ENCODE measurements around the gene HYPK. TPM values are rescaled to one million over a fixed set of nuclear protein-coding genes. Genes with fewer than 3 reads are reported as not detected.
"Not testable (repeated sequence)": the region's sequence is repeated elsewhere in the genome, so short reads cannot be mapped to it uniquely, and the experiment has no call there.

The HYPK gene
- total RNA-seq, 1 donor from 2014 or later = 12.3 TPM

DNA sequence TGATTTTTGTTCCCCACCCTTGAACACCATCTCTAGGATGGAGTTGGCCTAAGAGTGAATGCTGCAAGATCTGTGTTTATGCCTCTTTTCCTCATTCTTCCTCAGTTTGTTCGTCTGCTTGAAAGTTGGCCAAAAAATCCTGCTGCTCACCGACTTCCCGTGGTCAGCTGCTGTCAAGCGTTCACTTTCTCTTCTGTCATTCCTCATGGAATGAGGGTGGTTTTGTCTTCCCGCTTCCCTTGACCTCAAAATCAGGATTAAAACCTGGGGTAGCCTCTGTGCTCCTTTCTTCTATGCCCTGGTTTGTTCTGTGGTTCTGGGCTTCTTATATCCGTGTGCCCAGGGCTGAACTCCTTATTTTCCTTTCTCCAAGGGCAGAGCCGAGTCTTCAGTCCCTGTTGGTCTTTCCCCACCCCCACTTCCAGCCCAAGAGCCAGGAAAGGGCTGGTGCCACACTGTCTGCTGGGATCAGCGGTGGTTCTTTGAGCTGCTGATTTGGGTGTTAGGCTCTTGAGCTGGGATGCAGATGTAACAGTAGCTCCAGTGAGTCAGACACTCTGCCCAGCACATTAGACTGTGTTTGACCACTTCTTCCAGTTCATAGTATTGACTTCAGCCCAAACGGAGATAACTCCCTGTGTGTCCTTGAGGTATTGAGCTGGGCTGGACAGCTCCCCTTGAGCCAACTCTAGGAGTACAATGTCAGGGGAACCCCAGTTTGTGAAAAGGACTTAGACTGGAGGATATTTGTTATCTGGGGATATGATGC is 5.9 kb upstream of the HYPK start:
- intact Hi-C loops (cut with micrococcal nuclease) = no loop called here
- DNase-seq = no peak
- no peak for ATAC-seq

DNA sequence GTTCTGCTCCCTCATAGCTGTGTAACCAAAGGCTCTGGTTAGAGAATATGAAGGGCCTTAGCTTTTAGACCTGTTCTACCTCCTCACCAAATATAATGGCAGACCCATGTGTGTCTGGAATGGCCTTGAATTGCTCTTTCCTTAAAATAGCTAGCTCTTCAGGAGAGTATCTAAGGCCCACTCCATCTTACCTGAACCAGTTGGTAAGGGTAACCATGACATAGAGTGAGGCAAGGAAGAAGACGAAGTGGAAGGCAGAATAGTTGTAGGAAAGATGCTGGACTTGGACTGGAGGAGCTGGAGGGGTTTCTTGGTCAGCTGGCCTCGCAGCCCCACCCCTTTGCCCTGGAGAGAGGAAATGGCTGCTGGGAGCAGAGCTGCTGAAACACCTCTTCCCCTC is 5.2 kb upstream of the HYPK start:
- DNase-seq (no peak), ATAC-seq (no peak)
- intact Hi-C loops (cut with micrococcal nuclease) = no loop called here

DNA sequence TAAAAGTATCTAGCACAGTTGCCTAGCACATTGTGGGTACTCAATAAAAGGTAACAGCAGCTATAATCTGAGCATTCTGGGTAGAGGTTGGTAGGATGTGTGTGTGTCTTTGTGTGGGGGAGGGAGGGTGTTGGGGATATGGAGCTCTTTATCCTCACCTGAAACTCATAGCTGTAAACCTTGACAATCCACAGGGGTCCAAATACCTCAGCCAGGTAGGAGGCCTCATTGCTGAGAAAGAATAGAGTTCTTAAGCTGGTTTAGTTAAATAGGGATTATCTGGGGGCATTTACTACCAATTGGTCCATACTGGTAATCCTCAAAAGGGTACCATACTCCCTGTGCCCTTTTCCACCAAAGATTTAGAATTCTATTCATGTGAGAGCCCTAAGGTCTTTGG is 4.4 kb upstream of the HYPK start:
- intact Hi-C loops (cut with micrococcal nuclease) = no loop called here
- DNase-seq = no peak
- ATAC-seq = no peak

DNA sequence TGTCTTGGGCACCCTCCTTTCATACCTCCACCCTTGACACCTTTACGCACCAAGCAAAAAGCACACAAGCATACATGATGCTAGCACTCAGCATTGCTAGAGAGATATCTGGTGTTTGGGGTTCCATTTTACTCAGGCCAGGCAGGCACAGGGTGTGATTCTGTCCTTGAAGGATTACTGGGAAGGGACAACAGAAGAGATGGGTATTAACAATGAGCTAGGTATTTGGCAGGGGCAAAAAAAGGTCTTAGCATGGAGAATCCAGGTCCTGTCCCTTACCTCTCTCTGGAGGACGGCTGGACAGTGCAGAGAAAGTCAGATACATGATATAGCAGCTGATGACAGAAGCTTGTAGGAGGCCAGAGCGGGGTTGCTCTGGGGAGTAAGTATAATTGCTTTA is 3.8 kb upstream of the HYPK start:
- ATAC-seq = no peak
- intact Hi-C loops (cut with micrococcal nuclease) = no loop called here
- DNase-seq = no peak

DNA sequence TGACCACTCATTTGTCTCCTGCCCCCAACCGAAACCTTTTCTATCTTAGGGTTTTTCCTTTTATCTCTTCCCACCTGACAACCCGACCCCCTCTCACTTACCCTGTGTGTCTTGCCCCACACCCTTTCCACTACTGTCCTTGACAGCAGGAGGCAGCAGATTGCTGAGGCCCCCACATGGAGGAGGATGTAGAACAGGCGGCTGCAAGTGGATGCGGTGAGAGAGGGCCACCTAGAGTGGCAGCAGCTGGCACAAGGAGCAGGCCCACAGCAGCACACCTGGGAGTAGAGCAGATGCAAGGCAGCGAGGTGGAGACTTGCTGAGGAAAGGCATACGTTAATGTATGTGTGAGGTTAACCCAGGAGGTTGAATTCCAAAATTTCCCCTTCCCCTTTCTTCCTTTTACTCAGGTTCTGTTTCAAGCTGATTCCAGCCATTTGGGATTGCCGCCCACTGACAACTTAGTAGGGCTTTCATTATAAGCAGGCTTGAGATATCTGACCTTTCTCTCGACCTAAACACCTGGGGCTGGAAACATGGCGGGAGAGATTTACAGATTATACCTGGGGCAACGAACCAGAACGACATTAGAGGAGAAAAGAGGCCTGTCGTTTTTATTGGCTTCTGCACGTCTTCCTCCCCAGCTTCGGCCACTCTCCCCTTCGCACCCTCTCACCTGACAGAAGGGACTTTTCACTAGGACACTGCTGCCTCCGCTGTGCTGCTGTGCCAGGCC is 1.0 kb upstream of the HYPK start:
- ATAC-seq (no peak), DNase-seq (no peak)
- intact Hi-C loops (cut with micrococcal nuclease) = no loop called here

DNA sequence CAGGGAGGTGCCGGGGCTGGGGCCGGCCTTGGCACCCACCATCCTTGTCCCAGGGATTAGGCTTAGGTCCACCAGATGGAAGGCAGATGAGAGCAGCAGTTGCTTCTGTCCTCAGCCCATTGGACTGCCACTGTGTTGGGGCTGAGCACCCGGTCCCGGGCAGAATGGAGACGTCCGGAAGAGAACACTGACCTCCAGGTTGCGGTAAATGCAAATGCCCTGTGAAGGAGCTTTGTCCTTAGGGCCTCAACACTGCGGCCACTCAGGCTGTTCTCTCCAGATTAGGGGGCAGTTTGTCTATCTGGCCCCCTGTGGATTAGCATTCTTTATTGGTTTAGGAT is 484 bp upstream of the HYPK start, which contains the start of gene SERINC4:
TSS of gene SERINC4 (minus strand) at position 276 of the 341 bp plus-strand sequence. CDS start at position 42, 234 bp downstream.
- ATAC-seq (peak; percentile 5), DNase-seq (no peak)
- intact Hi-C loops (cut with micrococcal nuclease) = no loop called here

DNA sequence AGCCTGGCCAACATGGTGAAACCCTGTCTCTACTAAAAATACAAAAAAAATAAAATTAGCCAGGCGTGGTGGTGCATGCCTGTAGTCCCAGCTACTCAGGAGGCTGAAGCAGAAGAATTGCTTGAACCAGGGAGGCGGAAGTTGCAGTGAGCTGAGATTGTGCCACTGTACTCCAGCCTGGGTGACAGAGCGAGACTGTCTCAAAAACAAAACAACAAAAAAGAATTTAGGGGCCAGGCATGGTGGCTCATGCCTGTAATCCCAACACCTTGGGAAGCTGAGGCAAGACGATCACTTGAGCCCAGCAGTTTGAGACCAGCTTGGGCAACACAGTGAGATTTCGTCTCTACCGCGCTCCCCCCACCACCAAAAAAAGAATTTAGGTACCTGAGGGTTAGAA is 2.3 kb downstream of the HYPK start:
- intact Hi-C loops (cut with micrococcal nuclease); ATAC-seq; DNase-seq: not testable (repeated sequence)

DNA sequence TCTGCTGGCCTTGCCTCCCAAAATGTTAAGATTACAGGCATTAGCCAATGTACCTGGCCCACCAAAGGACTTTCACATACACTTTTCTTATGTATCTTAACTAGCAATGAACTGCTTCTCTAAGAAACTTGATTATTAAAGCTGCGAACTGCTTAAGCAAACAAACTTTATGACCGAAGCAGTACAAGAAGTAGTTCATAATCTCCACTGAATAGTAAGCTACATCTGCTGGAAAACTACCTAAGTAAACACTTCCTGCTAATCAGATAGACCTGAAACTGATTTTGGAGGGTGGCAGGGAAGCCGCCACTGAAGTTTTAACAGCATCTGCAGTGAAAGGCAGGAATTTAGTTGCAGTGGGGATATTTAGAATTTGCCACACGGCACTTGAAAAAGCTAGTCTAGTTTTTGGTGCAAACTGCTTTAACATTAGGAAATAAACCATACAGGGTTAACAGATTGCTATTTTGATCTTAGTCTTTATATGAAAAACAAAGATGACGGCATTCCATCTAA is 8.1 kb downstream of the HYPK start:
- intact Hi-C loops (cut with micrococcal nuclease) = no loop called here
- DNase-seq = no peak
- no peak for ATAC-seq

DNA sequence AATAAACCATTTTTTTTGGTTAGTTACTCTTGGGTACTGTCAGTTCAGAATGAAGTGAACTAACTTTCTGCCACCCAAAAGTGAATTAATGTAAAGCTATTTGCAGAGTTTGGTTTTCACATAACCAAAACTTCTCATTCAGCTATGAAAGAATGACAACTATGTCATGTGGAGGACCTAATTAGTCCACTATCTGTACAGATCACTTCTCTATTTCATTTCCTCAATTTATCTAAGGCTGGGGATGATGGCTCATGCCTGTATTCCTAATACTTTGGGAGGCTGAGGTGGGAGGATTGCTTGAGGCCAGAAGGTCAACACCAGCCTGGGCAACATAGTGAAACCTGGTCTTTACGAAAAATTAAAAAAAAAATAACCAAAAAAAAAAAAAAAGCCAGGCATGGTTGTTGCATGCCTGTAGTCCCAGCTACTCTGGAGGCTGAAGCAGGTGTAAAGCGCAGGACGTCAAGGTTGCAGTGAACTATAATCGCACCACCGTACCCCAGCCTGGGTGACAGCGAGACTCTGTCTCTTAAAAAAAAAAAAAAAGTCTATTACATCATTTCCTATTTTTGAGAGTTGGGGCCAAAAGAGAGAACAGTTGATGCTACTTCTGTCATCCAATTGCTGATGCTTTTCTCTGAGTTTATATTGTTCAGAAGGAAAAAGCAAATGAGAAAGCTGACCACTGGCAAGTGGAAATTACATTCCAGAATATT is 8.7 kb downstream of the HYPK start:
- no peak for ATAC-seq
- intact Hi-C loops (cut with micrococcal nuclease) = no loop called here
- no peak for DNase-seq

DNA sequence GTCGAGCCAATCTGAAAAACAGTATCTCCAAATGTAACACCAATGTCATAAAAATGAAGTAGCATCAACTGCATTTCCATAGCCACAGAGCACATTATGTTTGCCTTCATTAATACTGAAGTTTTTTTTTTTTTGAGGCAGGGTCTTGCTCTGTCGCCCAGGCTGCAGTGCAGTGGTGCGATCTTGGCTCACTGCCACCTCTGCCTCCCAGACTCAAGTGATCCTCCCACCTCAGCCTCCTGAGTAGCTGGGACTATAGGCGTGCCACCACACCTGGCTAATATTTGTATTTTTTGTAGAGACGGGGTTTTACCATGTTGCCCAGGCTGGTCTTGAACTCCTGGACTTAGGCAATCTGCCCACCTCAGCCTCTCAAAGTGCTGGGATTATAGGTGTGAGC is 14.7 kb downstream of the HYPK start:
- intact Hi-C loops (cut with micrococcal nuclease); ATAC-seq; DNase-seq: not testable (repeated sequence)

DNA sequence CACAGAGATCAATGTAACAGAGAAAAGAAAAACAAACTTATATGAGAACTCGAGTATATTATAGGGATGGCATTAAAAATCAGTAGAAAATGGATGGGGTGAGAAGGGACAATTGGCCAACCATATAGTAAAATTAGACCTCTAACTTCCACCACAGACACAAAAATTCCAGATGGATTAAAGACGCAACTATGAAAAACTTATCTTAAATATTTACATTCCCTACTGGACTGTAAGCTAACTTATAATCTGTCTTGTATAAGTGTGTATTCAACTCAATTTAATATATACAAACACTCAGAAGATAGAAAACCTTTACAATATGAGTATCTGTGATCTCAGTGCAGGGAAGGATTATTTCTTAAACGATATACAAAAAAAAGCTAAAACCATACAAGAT is 21.1 kb downstream of the HYPK start:
- no peak for ATAC-seq

DNA sequence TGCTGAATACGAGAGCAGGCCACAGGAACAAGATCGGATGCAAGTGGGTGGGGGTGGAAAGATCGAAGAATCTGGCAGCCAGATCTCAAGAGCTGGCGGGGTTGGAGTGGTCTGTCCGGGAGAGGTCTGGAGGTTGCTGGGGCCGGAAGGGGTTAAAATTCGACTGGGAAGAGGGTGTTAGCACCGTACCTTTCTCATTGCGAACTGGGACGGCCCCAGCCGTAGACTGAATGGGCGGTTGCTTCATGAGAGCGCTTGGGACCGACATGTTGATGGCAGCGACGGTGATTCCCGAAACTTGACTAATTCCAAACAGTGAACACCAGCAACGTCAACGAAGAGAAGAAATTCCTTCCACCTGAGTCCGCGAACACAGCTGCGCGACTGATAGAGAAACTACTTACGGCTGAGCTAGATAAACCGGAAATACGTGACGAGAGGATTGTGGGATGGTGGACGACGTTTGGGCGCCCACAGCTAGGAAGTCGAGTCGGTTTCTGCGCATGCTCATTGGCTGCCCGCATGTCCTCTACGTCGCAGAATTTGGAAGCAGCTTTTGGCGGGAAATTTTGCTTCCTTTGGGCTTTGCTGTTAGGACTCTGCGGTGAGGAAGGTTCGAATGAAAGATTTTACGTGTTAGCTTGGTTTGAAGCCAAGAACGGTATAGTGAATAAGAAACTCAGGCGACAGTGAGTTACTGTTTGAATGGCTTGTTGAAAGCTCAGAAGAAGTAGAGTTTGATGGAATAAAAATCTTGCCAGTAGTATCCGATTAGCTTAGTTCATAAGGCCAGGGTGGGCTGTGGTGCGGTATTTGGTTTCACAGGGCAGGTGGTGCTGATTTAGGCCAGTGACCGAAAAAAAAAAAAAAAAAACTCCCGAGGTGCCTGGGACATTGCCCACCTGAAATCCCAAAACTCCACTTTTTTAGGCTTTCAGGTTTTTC is 24.2 kb downstream of the HYPK start, which contains the start of gene MFAP1:
TSS of gene MFAP1 (minus strand) at position 389 of the 945 bp plus-strand sequence. CDS start at position 268, 121 bp downstream.
- ATAC-seq (peak; percentile 96), DNase-seq (peak; percentile 94)
- intact Hi-C loops (cut with micrococcal nuclease) = no loop called here

More for the DNA sequence above, 21.1 kb downstream of the HYPK start:
- no peak for DNase-seq
- intact Hi-C loops (cut with micrococcal nuclease) = no loop called here

DNA sequence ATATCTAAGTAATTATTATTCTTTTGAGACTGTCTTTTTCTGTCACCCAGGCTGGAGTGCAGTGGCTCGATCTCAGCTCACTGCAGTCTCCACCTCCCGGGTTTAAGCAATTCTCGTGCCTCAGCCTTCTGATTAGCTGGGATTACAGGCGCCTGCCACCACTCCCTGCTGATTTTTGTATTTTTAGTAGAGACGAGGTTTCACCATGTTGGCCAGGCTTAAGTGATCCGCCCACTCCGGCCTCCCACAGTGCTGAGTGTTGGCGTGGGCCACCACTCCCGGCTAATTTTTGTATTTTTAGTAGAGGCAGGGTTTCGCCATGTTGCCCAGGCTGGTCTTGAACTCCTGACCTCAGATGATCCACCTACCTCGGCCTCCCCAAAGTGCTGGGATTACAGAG is 24.9 kb downstream of the HYPK start:
- DNase-seq; intact Hi-C loops (cut with micrococcal nuclease): not testable (repeated sequence)

DNA sequence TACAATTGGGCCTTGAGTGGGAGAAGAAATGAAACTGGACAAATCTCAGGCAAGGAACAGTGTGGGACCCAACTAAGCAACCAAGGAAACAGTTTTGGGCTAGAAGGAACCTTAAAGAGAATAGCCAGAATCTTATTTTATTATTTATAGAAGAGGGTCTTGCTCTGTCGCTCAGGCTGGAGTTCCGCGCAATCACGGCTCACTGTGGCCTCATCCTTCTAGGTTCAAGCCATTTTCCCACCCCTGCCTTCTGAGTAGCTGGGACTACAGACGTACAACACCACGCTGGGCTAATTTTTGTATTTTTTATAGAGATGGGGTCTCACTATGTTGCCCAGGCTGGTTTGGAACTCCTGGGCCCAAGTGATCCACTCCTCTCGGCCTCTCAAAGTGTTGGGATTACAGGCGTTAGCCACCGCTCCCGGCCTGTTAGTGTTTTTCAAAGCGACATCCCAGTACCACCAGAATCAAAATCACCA is 25.7 kb downstream of the HYPK start:
- DNase-seq (no peak), ATAC-seq (no peak)
- intact Hi-C loops (cut with micrococcal nuclease) = no loop called here

More for the DNA sequence above, 24.9 kb downstream of the HYPK start:
- not testable (repeated sequence) for ATAC-seq

DNA sequence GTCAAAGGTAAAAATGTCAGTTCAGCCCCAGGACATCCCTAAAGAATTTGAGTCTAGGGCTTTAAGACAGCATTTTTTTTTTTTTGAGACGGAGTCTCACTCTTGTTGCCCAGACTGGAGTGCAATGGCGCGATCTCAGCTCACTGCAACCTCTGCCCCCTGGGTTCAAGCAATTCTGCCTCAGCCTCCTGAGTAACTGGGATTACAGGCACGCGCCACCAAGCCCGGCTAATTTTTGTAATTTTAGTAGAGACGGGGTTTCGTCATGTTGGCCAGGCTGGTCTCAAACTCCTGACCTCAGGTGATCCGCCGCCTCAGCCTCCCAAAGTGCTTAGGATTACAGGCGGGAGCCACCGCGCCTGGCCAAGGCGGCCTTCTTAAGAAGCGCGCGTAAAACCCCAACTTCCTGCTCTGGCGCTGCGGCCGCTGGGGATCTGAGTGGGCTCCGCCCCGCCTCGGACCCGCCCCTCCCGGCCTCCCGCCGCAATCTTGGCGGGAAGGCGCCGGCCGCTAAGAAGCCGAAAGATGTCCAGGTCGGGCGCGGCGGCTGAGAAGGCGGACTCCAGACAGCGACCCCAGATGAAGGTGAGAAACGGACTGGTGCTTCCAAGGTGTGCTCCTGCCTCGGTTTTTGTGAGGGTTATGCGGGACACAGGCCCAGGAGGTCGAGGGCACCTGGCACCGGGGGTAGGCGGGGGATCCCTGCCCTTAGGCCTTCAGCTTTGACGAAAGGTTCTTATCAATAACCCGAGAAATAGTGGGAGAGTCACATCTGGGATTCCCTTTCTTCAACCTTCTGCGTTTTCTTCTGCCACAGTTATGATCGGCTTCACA is 26.3 kb downstream of the HYPK start, which contains the start of gene WDR76:
TSS of gene WDR76 (plus strand) at position 495 of the 834 bp plus-strand sequence. CDS start at position 526, 31 bp downstream.
- intact Hi-C loops (cut with micrococcal nuclease) = no loop called here
- DNase-seq (peak; percentile 88), ATAC-seq (peak; percentile 83)

DNA sequence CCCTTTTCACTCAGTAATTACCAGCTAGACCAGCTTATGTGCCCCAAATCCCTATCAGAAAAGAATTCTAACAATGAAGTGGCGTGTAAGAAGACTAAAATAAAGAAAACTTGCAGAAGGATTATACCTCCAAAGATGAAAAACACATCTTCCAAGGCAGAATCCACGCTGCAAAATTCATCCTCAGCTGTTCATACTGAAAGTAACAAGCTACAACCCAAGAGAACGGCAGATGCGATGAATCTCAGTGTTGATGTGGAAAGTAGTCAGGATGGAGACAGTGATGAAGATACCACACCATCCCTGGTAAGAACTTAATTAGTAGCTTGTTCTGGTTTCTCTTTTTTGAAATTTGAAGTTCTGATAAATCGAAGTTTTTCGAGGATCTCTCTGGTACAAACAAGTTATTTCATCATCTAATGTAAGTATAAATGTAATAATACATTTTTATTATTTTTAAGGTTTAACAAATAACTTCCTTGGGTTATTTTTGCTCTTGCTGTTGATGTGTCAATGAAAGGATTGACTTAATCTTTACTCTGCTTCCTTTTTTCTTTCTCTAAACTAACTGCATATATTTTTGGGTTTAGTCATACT is 27.8 kb downstream of the HYPK start:
- ATAC-seq = no peak
- intact Hi-C loops (cut with micrococcal nuclease) = no loop called here
- no peak for DNase-seq

DNA sequence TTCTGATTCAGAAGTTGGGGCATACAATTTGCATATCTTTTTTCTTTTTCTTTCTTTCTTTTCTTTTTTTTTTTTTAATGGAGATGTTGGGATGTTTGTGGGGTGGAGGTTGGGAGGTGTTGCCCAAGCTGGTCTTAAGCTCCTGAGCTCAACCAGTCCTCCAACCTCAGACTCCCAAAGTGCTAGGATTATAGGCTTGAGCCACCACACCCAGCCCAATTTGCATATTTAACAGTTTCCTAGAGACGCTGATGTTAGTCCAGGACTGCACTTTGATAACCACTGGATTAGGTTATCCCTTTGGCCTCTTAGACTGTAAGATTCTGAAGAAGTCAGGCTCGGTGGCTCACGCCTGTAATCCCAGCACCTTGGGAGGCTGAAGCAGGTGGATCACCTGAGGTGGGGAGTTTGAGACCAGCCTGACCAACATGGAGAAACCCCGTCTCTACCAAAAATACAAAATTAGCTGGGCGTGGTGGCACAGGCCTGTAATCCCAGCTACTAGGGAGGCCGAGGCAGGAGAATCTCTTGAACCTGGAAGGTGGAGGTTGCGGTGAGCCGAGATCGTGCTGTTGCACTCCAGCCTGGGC is 29.6 kb downstream of the HYPK start:
- ATAC-seq; DNase-seq; intact Hi-C loops (cut with micrococcal nuclease): not testable (repeated sequence)
